ENCODE results near the gene TSLP. TPM values are rescaled to one million over a fixed set of nuclear protein-coding genes. Genes with fewer than 3 reads are reported as not detected.

TSLP gene
- total RNA-seq, 1 experiment from 2014 or later, result not detected

DNA sequence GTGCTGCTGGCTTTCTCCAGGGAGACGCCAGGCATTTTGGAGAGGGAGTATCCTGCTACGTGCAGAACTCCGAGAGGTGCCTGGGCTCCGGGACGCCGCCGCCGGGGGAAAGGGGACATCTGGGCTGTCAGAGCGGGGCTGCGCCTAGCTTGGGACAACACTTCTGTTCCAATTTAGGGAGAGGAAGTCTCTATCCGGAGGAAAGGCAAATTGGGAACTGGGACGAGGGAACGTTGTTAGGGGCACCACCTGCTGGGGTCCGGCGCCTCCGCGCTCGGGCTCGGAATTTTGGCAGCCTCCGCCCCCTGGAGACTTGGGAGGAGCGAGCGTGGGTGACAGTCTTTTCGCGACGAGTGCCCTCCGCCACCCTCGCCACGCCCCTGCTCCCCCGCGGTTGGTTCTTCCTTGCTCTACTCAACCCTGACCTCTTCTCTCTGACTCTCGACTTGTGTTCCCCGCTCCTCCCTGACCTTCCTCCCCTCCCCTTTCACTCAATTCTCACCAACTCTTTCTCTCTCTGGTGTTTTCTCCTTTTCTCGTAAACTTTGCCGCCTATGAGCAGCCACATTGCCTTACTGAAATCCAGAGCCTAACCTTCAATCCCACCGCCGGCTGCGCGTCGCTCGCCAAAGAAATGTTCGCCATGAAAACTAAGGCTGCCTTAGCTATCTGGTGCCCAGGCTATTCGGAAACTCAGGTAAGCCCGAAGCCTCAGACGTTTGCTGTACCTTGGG is 1.6 kb downstream of the TSLP start:
- POLR2A ChIA-PET (ENCODE audit: unreplicated experiment), result no interaction called here
- BruUV-seq (replicated peaks), result no TSS peak
- Histone ChIP-seq H3K36me3 (ENCODE audit: low read depth, low read length) (no peaks in the 10 kb centered on the region), H3K79me2 (ENCODE audit: low read length) (no peaks in the 10 kb centered on the region), H3K27me3 (ENCODE audit: low read length) (no peaks in the 10 kb centered on the region), H3K9me2 (replicated peaks; ENCODE audit: low read length) (no peaks in the 10 kb centered on the region), H3F3A (ENCODE audit: low read length, unreplicated experiment) (no peaks in the 10 kb centered on the region), H3K4me1 (ENCODE audit: insufficient read depth, low read length) (peaks cover 15% of the 10 kb centered on the region), H2AFZ (ENCODE audit: low read length) (no peak overlapping the region), H3K9ac (ENCODE audit: low read length) (no peak overlapping the region), H3K27ac (ENCODE audit: low read length) (no peak overlapping the region), H4K20me1 (ENCODE audit: low read length) (no peaks in the 10 kb centered on the region), H3K9me3 (ENCODE audit: low read length) (no peaks in the 10 kb centered on the region), H3K4me3 (ENCODE audit: low read length) (no peak overlapping the region), H3K4me2 (ENCODE audit: low read length) (no peak overlapping the region)
- TF ChIP-seq EZH2 (IDR thresholded peaks at IDR 0.05; ENCODE audit: low read length, unreplicated experiment), result no peak
- TF ChIP-seq, protein P1, sequence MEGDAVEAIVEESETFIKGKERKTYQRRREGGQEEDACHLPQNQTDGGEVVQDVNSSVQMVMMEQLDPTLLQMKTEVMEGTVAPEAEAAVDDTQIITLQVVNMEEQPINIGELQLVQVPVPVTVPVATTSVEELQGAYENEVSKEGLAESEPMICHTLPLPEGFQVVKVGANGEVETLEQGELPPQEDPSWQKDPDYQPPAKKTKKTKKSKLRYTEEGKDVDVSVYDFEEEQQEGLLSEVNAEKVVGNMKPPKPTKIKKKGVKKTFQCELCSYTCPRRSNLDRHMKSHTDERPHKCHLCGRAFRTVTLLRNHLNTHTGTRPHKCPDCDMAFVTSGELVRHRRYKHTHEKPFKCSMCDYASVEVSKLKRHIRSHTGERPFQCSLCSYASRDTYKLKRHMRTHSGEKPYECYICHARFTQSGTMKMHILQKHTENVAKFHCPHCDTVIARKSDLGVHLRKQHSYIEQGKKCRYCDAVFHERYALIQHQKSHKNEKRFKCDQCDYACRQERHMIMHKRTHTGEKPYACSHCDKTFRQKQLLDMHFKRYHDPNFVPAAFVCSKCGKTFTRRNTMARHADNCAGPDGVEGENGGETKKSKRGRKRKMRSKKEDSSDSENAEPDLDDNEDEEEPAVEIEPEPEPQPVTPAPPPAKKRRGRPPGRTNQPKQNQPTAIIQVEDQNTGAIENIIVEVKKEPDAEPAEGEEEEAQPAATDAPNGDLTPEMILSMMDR (conservative IDR thresholded peaks at IDR 0.05; ENCODE audit: low read depth, low read length), result no peak
- no peak for TF ChIP-seq EZH2phosphoT487 (IDR thresholded peaks at IDR 0.05; ENCODE audit: borderline replicate concordance, low read length)
- ATAC-seq (no peak), DNase-seq (no peak)
- CTCF ChIA-PET, result no interaction called here
- intact Hi-C loops (cut with micrococcal nuclease), result no loop called here

DNA sequence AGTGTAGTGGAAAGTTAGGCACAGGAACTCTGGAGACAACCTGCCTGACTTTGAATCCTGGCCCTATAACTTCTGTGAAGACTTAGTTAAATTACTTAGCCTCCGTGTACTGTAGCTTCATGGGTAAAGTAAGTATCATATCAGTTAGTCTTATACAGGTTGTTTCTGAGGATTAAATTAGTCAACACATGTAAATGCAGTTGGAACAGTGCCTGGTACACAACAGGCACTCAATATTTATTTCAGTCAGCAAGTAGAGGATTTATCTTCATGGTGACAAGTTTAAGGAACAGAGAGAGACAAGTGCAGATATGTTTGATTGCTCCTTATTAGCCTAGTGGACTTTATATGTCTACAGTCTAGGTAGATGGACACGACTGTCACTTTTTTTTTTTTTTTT is 2.7 kb downstream of the TSLP start:
- Histone ChIP-seq H3K4me1 (ENCODE audit: insufficient read depth, low read length) (peaks cover 15% of the 10 kb centered on the region), H3F3A (ENCODE audit: low read length, unreplicated experiment) (no peaks in the 10 kb centered on the region), H3K36me3 (ENCODE audit: low read depth, low read length) (no peaks in the 10 kb centered on the region), H3K9me3 (ENCODE audit: low read length) (no peaks in the 10 kb centered on the region), H3K27ac (ENCODE audit: low read length) (no peak overlapping the region), H4K20me1 (ENCODE audit: low read length) (no peaks in the 10 kb centered on the region), H3K79me2 (ENCODE audit: low read length) (no peaks in the 10 kb centered on the region), H3K4me2 (ENCODE audit: low read length) (no peak overlapping the region), H3K4me3 (ENCODE audit: low read length) (no peak overlapping the region), H3K9ac (ENCODE audit: low read length) (no peak overlapping the region), H3K27me3 (ENCODE audit: low read length) (no peaks in the 10 kb centered on the region), H3K9me2 (replicated peaks; ENCODE audit: low read length) (no peaks in the 10 kb centered on the region), H2AFZ (ENCODE audit: low read length) (no peak overlapping the region)
- no peak for TF ChIP-seq EZH2phosphoT487 (IDR thresholded peaks at IDR 0.05; ENCODE audit: borderline replicate concordance, low read length)
- no peak for TF ChIP-seq EZH2 (IDR thresholded peaks at IDR 0.05; ENCODE audit: low read length, unreplicated experiment)
- TF ChIP-seq, protein P1 (conservative IDR thresholded peaks at IDR 0.05; ENCODE audit: low read depth, low read length), result no peak
- intact Hi-C loops (cut with micrococcal nuclease), result loop anchor here (2.0 kb wide), 1 partner anchor 19 kb away; the partner anchor contains the start of gene WDR36
- ChIA-PET POLR2A (ENCODE audit: unreplicated experiment) (no interaction called here), CTCF (no interaction called here)
- ATAC-seq, result no peak
- no peak for DNase-seq
- no TSS peak for BruUV-seq (replicated peaks)

DNA sequence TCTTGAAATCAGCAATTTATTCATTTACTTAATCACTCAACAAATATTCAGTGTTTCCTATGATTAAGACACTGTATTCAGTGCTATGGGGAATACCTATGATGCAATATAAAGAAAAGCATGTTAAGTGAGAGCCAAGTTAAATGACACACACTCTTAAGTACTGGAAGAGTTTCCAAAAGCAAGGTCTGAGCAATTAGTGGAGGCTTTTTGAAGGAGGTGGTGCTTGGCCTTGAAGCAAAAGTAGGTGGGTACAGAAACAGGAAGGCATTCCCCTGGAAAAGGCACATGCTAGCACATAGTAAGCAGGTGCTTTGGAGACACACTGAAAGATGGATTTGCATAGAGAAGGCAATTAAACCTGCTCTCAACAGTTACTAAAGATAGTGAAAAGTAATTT is 4.0 kb downstream of the TSLP start:
- Histone ChIP-seq H4K20me1 (ENCODE audit: low read length) (no peaks in the 10 kb centered on the region), H3K4me1 (ENCODE audit: insufficient read depth, low read length) (peaks cover 15% of the 10 kb centered on the region), H3K4me2 (ENCODE audit: low read length) (no peak overlapping the region), H3K4me3 (ENCODE audit: low read length) (no peak overlapping the region), H2AFZ (ENCODE audit: low read length) (0 out of 2 replicates have a peak overlapping the region, but pooled peaks have one; percentile 20), H3K79me2 (ENCODE audit: low read length) (no peaks in the 10 kb centered on the region), H3K27me3 (ENCODE audit: low read length) (no peaks in the 10 kb centered on the region), H3K27ac (ENCODE audit: low read length) (no peak overlapping the region), H3K9me2 (replicated peaks; ENCODE audit: low read length) (no peaks in the 10 kb centered on the region), H3F3A (ENCODE audit: low read length, unreplicated experiment) (no peaks in the 10 kb centered on the region), H3K9me3 (ENCODE audit: low read length) (no peaks in the 10 kb centered on the region), H3K9ac (ENCODE audit: low read length) (no peak overlapping the region), H3K36me3 (ENCODE audit: low read depth, low read length) (no peaks in the 10 kb centered on the region)
- intact Hi-C loops (cut with micrococcal nuclease), result loop anchor here (1.0 to 5.0 kb wide), 4 partner anchors 17 to 288 kb away; partner anchors contain the start of gene WDR36
- ATAC-seq (peak; percentile 90), DNase-seq (peak; percentile 87)
- TF ChIP-seq EZH2phosphoT487 (IDR thresholded peaks at IDR 0.05; ENCODE audit: borderline replicate concordance, low read length) (no peak), EZH2 (IDR thresholded peaks at IDR 0.05; ENCODE audit: low read length, unreplicated experiment) (no peak)
- TF ChIP-seq, protein P1 (conservative IDR thresholded peaks at IDR 0.05; ENCODE audit: low read depth, low read length), result no peak
- no TSS peak for BruUV-seq (replicated peaks)
- CTCF ChIA-PET, result no interaction called here
- POLR2A ChIA-PET (ENCODE audit: unreplicated experiment), result no interaction called here

All from PC-3 (cell line).